NCI-H187 (cell line): ENCODE measurements around the gene CNTLN.
"Not testable (repeated sequence)": the region's sequence is repeated elsewhere in the genome, so short reads cannot be mapped to it uniquely, and the experiment has no call there.

Experiments used
- DNase-seq, 2 experiments: peaks; one replicate each; lab custom pipeline; 2025; lab: John Stamatoyannopoulos, UW

CNTLN gene

DNA sequence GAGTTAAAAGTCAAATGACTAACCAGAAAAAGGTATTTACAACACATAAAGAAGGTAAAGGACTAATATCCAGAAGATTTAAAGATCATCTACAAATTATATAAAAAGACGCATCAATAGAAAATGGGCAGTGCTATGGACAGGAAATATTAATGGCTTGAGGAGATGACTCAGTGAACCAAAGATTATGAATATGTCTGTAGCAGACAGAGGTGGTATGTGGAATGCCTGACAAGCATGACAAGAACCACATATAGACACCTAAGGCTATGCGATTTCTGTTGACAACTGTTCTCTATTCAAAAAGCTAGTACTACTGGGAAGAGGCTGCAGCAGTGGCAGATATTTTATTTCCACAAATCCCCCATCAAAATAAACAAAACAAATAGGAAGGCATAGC lies 267.0 kb downstream of the CNTLN start:
- DNase-seq = no peak

DNA sequence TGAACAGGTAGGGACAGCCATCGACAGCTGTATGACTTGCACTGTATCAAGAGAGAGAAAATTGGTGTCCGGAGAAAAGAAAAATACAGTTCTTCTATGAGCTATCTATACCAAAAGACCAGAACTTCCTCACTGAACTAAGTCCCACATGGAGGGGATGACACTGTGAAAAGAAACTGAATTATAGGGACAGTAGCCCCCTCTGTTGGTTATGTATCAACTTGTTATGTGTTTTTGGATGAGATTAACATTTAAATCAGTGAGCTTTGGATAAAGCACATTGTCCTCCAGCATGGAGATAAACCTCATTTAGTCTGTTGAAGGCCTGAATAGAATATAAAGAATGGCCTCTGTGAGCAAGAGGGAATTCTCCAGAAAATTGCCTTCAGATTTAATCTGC lies 267.5 kb downstream of the CNTLN start:
- DNase-seq = no peak

GRCh38 chr9:17403539-17403938 lies 268.7 kb downstream of the CNTLN start:
- DNase-seq = no peak

- DNase-seq = no peak
These were observed 280.1 kb downstream of the CNTLN start for GRCh38 chr9:17414986-17415385.

DNA sequence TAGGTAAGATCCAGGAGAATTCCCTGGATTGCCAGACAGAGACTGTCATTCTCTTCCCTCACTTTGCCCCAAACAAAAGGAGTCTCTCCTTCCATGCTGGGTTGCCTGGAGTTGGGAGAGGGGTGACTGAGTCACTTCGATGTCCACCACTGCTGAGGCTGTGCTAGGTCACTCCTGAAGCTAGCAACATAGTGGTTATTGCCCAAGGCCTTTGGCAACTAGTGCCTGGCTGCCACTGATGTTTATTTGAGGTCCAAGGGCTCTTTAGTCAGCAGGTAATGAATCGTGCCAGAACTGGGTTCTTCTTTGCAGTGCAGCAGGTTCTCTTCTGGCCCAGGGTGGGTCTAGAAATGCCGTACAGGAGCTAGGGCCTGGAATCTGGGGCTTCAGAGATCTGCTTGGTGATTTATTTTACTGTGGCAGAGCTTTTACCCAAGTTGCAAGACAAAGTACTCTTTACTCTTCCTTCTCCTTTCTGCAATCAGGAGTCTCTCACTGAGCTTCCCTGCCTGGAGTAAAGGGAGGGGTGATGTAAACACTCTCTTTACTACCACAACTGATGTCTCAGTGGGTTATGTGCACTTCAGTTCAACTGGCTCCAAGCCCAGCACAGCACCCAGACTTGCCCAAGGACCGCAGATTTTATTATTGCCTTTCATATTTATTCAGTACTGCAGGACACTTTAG lies 288.3 kb downstream of the CNTLN start:
- DNase-seq = no peak

GRCh38 chr9:17423681-17424011 lies 288.8 kb downstream of the CNTLN start:
- no peak for DNase-seq

- DNase-seq = no peak
These were observed 290.5 kb downstream of the CNTLN start for GRCh38 chr9:17425384-17425783.

DNA sequence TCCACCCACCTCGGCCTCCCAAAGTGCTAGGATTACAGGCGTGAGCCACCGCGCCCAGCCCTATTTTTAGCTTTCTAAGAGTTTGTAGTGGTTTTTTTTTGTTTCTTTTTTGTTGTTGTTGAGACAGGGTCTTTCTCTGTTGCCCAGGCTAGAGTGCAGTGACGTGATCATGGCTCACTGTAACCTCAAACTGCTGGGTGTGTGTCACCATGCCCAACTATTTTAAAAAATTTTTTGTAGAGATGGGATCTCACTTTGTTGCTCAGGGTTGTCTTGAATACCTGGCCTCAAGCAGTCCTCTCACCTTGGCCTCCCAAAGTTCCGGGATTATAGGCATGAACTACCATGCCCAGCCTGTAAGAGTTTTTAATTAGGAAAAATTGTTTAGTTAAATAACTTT lies 298.7 kb downstream of the CNTLN start:
- no peak for DNase-seq

- DNase-seq = no peak
These were observed 302.0 kb downstream of the CNTLN start for GRCh38 chr9:17436854-17437253.

DNA sequence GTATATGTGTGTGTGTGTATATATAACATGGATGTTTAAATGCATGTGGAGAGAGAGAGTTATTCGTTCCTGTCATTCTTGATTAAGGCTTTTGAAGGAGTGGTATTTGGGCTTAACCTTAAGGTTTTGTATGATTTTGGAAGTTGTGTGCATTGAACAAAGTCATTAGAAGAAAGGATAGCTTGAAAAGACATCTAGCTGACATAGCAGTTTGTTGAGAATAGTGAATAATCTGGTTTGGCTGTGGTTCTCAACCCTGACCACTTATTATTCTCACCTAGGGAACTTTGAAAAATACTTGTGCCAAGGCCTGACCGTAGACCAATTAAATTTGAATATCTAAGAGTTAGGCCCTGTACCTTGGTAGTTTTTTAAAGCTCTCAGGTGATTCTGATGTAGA lies 303.0 kb downstream of the CNTLN start:
- no peak for DNase-seq

- not testable (repeated sequence) for DNase-seq
These were observed 310.3 kb downstream of the CNTLN start for GRCh38 chr9:17445126-17445525.

- no peak for DNase-seq
These were observed 318.9 kb downstream of the CNTLN start for GRCh38 chr9:17453751-17454150.

- no peak for DNase-seq
These were observed 328.1 kb downstream of the CNTLN start for GRCh38 chr9:17462869-17463464.

- DNase-seq = no peak
These were observed 335.4 kb downstream of the CNTLN start for GRCh38 chr9:17470036-17470813.

DNA sequence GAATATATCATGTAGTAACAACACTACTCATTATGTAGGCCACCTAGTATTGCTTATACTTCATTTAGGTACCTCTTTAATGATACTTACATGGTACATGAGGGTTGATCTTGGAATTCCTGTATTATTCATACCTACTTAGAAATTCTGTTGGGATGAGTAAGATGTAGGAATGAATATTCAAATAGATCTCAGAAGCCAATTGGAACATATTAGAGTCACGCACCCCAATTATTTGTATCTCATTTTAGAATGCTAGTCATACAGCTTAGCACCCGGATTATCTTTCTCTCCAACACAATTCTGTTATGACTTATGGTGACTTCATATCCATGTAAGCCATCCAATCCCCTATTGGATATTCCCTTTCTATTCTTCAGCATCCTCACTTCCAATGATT lies 337.3 kb downstream of the CNTLN start:
- DNase-seq = no peak

DNA sequence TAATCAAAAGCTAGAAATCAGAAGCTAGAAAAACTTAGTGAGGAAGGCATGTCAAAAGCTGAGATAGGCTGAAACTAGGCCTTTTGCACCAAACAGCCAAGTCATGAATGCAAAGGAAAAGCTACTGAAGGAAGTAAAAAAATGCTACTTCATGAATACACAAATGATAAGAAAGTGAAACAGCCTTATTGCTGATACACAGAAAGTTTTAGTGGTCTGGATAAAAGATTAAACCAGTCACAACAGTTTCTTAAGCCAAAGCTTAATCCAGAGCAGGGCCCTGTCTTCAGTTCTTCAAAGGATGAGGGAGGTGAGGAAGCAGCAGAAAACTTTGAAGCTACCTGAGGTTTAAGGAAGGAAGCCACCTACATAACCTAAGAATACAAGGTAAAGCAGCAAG lies 341.6 kb downstream of the CNTLN start:
- DNase-seq = no peak

DNA sequence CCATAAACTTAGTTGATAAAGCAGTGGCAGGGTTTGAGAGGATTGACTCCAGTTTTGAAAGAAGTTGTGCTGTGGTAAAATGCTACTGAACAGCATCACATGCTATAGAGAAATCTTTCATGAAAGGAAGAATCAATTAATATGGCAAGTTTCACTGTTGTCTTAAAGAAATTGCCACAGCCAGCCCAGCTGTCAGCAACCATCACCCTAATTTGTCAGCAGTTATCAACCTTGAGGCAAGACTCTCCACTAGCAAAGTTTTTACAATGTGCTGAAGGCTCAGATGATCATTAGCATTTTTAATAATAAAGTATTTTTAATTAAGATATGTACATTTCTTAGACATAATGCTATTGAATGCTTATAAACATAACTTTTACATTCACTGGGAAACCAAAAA lies 343.0 kb downstream of the CNTLN start:
- DNase-seq = no peak

- DNase-seq = no peak
These were observed 346.1 kb downstream of the CNTLN start for GRCh38 chr9:17480966-17481365.

- DNase-seq = no peak
These were observed 346.7 kb downstream of the CNTLN start for GRCh38 chr9:17481565-17481964.

DNA sequence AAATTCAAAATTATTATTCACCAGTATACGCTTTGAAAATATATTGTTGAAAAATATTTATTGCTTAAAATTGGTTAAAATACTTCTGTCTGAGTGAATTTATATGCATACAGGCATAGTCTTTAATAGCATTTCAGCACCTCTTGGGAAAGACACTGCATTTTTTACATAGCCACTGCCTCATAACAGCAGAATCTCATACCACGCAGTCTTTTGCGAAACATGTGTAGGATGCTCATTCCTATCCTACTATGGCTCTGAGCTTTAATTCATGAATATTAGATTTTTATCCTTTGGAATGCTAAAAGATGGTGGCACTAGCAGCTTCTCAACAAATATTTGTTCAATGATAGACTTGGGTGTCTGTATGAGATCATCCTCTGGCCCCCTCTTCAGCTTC lies 350.1 kb downstream of the CNTLN start:
- no peak for DNase-seq

- no peak for DNase-seq
These were observed 351.6 kb downstream of the CNTLN start for GRCh38 chr9:17486396-17486795.

GRCh38 chr9:17487467-17487866 lies 352.6 kb downstream of the CNTLN start:
- DNase-seq = no peak

GRCh38 chr9:17488662-17489061 lies 353.8 kb downstream of the CNTLN start:
- no peak for DNase-seq
